Bronchial epithelial cell (primary cell): ENCODE measurements around the gene COL2A1. TPM values are rescaled to one million over a fixed set of nuclear protein-coding genes. Genes with fewer than 3 reads are reported as not detected.
A peak's percentile ranks its signal among the peaks of the same experiment; 100 is the strongest.

ENCODE experiments used
- DNase-seq: peaks from one replicate; pipeline ENCODE4 v3.0.0-alpha.2; 2010; ENCODE audit warnings: low read depth
- FAIRE-seq: peaks from 2 replicates; lab custom pipeline; 2011; peaks lifted over from hg19 to GRCh38; lab: Jason Lieb, UNC
- H3K27me3 ChIP-seq: 2 replicates; pipeline ENCODE4 v1.5.1; 2011; ENCODE audit warnings: low read length; ENCODE audit not compliant: control insufficient read depth, insufficient read depth
- H3K36me3 ChIP-seq: 2 replicates; pipeline ENCODE4 v1.5.1; 2011; ENCODE audit warnings: low read length; ENCODE audit not compliant: control insufficient read depth, insufficient read depth
- H3K4me3 ChIP-seq: 2 replicates; pipeline ENCODE4 v1.5.1; 2011; ENCODE audit warnings: mild to moderate bottlenecking, low read depth, low read length, control low read depth
- total RNA-seq: library from RNA; depleted of rRNA; stranded (reverse); fragments of >200 nt; gene quantifications from 2 replicates; pipeline ENCODE4 v1.2.1, GENCODE V29; 2014
- TF ChIP-seq, protein P1 (sequence below): IDR thresholded peaks from 2 replicates; pipeline ENCODE4 v1.5.1; 2011; ENCODE audit warnings: mild to moderate bottlenecking, moderate library complexity, low read length, control low read depth, inconsistent platforms; ENCODE audit not compliant: insufficient read depth, severe bottlenecking

COL2A1 gene
- total RNA-seq, 1 donor from 2014 or later: under 0.01 TPM

DNA sequence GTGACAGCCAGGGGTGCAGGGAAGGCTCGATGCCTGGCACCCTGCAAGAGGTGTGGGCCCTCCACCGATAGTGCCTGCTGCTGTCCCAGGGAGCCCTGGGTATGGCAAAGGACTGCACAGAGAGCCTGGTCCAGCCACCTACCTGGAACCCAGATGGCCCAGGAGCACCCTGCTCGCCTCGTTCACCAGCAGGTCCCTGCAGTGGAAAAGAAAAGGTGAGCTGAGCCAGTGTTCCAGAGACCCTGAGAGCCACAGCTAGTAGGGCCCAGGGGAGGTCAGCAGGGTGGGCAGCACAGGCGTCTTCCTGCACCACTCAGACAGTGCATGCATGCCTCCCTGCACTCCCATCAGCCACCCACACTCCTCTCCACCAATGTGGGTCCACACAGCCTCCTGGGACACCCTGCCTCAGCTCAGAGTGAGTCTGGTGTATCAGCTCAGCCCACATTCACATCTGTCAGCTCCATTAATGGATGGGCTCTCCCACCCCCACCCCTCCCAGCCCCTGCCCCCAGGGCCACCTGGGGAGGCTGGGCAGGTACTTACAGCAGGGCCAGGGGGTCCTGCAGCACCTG, 20.6 kb downstream of the COL2A1 start:
- FAIRE-seq: peak; percentile 40
- no peak for DNase-seq
- TF ChIP-seq, protein P1, sequence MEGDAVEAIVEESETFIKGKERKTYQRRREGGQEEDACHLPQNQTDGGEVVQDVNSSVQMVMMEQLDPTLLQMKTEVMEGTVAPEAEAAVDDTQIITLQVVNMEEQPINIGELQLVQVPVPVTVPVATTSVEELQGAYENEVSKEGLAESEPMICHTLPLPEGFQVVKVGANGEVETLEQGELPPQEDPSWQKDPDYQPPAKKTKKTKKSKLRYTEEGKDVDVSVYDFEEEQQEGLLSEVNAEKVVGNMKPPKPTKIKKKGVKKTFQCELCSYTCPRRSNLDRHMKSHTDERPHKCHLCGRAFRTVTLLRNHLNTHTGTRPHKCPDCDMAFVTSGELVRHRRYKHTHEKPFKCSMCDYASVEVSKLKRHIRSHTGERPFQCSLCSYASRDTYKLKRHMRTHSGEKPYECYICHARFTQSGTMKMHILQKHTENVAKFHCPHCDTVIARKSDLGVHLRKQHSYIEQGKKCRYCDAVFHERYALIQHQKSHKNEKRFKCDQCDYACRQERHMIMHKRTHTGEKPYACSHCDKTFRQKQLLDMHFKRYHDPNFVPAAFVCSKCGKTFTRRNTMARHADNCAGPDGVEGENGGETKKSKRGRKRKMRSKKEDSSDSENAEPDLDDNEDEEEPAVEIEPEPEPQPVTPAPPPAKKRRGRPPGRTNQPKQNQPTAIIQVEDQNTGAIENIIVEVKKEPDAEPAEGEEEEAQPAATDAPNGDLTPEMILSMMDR: no peak
- Histone ChIP-seq H3K27me3 (peaks cover 13% of the 10 kb centered on the region), H3K4me3 (no peak overlapping the region), H3K36me3 (no peaks in the 10 kb centered on the region)

DNA sequence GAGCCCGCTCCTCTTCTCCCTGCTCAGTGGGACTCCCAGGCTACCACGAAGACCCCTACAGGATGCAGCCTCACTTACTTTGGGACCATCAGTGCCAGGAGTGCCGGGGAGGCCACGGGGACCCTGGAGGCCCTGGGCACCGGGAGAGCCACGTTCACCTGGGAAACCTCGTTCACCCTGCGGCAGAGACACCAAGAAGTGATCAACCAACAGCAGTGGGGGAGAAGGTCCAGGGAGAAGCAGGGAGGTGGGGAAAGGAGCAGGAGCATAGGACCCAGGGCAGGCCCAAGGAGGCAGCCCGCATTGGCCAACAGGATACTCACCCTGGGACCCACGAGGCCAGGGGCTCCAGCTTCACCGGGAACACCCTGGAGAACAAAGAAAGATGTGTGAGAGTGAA, 21.5 kb downstream of the COL2A1 start:
- no peaks in the 10 kb centered on the region for H3K36me3 ChIP-seq
- H3K27me3 ChIP-seq: peaks cover 11% of the 10 kb centered on the region
- FAIRE-seq (no peak), DNase-seq (no peak)
- TF ChIP-seq, protein P1: no peak
- H3K4me3 ChIP-seq: no peak overlapping the region

DNA sequence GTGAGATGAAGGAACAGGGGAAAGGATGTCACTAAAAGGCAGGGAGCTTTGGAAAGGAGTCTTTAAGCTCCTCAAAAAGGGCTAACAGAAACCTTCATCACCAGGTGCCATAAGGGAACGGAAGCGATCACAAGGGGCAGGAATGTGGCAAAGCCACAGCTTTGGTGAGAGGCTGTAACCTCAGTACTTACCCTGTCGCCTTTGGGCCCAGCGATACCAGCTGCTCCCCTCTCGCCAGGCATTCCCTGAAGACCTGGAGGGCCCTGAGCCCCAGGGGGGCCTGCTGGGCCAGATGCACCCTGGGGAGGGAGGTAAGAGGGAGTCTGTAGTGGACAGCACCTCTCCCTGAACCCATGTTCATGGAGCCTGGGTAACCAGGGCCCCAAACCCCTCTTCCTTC, 22.0 kb downstream of the COL2A1 start:
- DNase-seq: no peak
- H3K27me3 ChIP-seq: peaks cover 10% of the 10 kb centered on the region
- no peak overlapping the region for H3K4me3 ChIP-seq
- no peaks in the 10 kb centered on the region for H3K36me3 ChIP-seq
- TF ChIP-seq, protein P1: no peak
- FAIRE-seq: peak; percentile 7

DNA sequence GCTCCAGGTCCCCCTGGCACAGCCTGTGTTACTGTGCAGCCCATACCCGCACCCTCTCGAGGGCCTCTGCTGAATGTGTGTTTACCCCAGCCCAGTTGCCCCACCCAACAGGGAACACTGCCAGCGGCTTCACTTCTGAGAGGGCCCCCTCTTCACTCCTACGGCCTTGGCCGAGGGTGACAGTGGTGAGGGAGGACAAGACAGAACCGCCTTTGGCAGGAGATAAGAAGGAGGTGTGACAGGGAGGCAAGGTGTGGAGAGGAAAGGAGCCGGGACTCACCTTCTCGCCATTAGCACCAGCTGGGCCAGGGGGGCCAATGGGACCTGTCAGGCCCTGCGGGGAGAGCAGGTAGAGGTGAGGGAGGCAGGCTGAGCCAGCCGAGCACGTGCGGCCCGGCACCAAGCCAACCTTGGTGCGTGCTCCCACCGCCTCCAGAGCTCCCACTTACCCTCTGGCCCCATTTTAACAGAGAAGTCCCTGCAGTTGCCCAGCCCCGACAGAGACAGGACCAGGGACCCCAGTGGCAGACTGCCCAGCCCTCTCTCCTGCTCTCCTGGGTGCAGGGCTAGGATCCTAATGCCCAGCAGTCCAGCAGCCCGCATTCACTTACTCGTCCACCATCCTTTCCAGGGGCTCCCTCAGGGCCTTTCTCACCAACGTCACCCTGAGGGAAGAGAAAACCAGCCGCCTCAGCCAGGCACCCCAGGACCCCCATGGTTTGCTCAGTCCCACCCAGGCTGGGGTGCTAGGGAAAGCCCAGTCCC, 22.6 kb downstream of the COL2A1 start:
- DNase-seq (no peak), FAIRE-seq (no peak)
- no peaks in the 10 kb centered on the region for H3K36me3 ChIP-seq
- no peak overlapping the region for H3K4me3 ChIP-seq
- TF ChIP-seq, protein P1: no peak
- H3K27me3 ChIP-seq: peaks cover 10% of the 10 kb centered on the region

DNA sequence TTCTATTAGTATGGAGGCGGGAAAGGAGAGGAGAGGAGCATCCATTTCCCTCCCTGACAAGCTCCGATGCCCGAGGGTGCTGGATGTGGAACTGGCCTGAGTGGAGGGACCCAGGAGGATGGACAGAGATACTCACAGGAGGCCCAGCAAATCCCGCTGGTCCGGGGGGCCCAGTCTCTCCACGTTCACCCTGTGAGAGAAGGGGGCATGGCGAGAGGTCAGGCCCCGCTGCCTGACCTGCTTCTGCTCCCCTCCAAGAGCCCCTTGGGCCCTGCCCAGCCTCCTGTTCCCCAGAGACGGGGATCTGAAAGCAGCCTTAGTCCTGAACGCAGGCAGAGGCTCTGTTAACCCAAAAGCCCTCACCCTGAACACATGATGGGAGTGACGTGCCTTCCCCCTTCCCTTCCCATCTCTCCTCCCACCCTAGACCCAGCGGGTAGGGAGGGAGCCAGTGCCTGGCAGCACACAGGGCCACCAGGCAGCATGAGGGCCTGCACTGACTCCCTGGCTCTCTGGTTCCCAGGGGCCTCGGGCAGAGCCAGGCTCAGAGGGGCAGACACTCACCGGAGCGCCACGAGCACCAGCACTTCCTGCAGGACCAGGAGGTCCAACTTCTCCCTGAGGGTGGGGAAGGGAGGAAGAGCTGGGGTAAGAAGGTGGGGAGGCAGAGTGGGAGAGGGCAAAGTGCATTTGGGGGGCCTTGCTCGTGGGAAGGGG, 23.3 kb downstream of the COL2A1 start:
- no peak overlapping the region for H3K4me3 ChIP-seq
- H3K36me3 ChIP-seq: no peaks in the 10 kb centered on the region
- DNase-seq (no peak), FAIRE-seq (no peak)
- TF ChIP-seq, protein P1: no peak
- peaks cover 10% of the 10 kb centered on the region for H3K27me3 ChIP-seq
